GM18873 (cell line): Measurements from ENCODE around the gene TXNDC2.
"Not testable (repeated sequence)": the region's sequence is repeated elsewhere in the genome, so short reads cannot be mapped to it uniquely, and the experiment has no call there.

Source experiments
- ATAC-seq: cut with Tn5 transposase; IDR thresholded peaks from one replicate; pipeline ENCODE4 v1.9.1; 2021; ENCODE audit warnings: mild to moderate bottlenecking, moderate library complexity, moderate number of reproducible peaks; ENCODE audit not compliant: unreplicated experiment, low FRiP score

Gene TXNDC2

DNA sequence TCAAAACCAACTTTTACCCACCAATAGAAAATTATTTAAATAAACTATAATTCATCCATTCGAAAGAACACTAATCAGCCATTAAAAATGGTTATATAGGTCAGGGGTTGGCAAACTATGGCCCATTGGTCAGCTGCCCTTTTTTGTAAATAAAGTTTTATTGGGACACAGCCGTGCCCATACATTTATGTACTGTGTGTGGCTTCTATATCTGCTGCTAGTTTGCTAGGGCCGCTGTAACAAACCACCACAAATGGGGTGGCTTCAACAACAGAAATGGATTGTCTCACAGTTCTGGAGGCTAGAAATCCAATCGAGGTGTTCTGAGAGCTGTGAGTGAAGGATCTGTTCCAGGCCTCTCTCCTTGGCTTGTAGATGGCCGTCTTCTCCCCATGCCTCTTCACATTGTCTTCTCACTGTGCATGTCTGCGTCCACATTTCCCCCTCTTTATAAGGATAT is 7.0 kb upstream of the TXNDC2 start:
- no peak for ATAC-seq

DNA sequence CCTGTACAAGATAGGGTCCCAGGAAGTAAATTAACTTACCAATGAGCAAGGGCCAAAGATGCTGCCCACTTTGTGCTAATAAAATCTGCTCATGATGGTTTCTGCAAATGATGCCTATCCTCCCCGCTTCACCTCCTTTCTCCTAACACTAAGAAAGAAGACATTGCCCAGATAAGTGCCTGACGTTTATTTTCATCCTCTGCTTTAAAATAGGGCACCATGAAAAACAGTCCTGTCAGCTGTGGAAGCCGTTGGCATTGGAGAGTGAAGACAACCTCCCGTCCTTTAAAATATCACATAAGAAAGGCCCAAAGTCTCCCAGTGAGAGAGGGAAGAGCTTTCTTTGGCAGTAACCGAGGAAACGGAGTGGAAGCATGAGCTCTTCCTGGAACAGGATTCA is 1.7 kb upstream of the TXNDC2 start:
- no peak for ATAC-seq

DNA sequence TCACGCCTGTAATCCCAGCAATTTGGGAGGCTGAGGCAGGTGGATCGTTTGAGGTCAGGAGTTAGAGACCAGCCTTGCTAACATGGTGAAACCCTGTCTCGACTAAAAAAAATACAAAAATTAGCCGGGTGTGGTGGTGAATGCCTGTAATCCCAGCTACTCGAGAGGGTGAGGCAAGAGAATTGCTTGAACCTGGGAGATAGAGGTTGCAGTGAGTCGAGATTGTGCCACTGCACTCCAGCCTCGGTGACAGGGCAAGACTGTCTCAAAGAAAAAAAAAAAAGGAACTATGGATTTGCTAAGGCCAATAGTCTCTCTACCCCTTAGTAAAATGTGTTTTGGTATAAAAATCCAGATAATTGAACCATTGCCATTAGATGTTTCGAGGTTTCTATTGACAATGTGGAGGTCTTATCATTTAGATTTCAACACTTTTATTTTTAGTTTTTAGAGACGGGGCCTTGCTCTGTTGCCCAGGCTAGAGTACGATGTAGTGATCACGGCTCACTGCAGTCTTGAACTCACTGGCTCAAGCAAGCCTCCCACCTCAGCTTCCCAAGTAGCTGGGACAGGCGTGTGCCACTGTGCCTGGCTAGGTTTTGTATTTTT is 1.1 kb upstream of the TXNDC2 start:
- no peak for ATAC-seq

DNA sequence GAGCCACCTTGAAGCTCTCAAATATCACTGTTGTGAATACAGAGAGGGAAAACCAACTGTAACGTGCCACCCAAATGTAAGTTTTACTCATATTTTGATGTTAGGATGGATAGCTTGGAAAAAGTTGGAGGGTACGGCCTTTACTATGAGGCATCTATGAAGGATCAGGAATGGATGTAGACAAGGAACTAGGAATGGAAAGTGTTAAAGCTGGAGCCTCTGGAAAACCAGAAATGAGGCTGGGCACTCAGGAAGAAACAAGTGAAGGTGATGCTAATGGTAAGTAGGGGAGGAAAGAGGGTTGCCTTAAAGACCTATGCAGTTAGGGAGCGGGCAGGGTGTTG is 204 bp downstream of the TXNDC2 start:
- no peak for ATAC-seq

DNA sequence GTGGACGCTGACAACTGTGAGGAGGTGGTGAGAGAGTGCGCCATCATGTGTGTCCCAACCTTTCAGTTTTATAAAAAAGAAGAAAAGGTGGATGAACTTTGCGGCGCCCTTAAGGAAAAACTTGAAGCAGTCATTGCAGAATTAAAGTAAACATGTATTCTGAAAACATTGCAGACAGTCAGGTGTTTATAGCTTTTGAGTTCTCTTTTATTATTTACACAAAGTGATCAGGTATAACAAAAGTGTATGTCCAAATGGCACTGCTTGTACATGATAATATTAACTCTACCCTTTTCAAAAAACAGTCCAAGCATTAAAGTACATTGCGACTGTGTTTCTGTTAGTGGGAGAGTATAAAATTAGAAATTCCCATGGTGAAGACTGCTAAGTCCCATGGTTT is 2.2 kb downstream of the TXNDC2 start:
- no peak for ATAC-seq

DNA sequence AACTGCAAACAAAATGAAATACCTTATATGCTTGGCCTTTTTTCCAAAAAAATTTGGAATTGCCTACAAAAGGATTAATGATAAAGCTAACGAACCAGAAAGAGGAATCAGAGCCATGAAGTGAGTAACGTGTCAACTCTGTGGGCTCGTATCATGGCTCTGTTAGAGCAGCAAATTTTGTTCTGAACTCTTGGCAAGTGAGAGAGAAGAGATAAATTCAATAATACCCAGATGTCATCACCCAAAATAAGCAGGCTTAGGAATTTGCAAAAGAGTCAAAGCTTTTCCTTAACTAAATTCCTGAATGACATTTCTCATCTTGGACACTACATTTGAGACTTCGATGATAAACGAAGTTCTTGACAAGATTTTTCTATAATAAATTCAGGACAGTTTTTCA is 4.4 kb downstream of the TXNDC2 start:
- ATAC-seq: no peak

DNA sequence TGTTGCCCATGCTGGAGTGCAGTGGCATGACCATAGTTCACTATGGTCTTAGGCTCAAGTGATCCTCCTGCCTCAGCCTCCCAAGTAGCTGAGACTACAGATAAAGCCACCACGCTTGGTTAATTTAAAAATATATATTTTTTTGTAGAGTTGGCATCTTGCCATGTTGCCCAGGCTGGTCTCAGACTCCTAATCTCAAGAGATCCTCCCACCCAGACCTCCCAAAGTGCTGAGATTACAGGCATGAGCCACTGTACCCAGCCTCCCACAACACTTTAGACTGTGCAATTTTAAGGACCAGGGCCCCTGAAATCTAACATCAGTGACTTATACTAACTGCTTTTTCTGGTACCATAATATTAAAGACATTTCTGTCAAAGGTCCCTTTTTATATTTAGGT is 5.2 kb downstream of the TXNDC2 start:
- no peak for ATAC-seq

DNA sequence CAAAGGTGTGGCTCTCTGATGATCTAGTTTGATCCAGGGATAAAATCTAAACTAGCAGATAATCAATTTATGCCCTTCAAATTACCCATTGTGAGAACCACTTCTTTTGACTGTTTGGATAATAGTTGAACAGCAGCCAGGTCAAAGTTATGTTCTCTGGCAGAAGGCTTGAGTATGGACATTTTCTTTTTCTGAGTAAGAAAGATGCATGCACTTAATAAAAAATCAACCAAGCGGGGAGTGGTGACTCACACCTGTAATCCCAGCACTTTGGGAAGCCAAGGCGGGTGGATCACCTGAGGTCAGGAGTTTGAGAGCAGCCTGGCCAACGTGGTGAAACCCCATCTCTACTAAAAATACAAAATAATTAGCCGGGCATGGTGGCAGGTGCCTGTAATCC is 5.7 kb downstream of the TXNDC2 start:
- ATAC-seq: not testable (repeated sequence)

DNA sequence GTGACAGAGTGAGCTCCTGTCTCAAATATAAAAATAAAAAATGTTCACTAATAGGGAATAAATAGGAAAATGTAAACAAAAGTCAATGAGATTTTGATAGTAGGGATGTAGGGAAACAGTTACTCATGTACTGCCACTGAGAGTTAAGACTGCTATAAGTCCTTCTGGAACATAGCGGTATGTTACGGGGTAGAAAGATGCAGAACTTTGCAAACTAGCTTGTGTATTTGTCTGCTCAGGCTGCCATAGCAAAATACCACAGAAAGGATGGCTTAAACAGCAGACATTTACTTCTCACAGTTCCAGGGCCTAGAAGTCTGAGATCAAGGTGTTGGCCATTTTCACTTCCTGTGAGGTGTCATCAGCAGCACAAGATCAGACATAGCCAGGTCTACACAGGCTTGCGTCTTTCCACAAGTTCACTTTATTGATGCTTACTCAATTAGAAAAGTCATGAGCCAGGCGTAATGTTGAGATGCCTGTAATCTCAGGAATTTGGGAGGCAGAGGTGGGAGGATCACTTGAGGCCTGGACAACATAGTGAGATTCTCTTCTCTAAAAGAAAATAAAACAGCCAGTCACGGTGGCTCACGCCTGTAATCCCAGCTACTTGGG is 8.8 kb downstream of the TXNDC2 start:
- no peak for ATAC-seq

DNA sequence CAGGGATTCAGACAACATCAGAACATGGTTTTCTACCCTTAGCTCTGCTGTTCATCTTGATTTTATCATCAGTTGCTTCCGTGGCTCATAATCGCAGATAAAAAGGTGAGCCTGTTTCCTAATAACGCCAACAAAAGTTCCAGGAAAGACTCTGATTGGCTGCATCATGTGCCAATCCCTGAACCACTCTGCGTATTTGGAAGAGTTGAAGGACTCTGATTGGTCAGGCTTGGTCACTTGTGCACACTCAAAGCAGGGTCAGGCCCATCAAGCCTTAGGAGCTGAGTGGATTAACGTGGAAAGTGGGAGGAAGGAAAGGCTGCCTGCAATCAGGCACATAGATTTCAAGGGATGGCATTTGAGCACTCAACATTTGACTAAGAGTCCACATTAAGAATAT is 11.4 kb downstream of the TXNDC2 start:
- no peak for ATAC-seq

DNA sequence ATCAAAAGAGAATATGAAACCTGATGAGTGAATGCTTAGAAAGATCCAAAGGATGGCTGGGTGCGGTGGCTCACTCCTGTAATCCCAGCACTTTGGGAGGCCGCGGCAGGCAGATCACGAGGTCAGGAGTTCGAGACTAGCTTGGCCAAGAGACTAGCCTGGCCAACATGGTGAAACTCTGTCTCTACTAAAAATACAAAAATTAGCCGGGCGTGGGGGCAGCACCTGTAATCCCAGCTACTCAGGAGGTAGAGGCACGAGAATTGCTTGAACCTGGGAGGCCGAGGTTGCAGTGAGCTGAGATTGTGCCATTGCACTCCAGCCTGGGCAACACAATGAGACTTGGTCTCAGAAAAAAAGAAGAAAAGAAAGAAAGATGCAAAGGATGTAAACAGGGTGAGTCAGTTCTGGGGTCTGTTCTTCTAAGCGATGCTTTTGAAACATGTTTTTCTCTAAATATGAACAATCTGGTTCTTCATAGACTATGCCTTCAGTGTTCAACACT is 12.1 kb downstream of the TXNDC2 start:
- not testable (repeated sequence) for ATAC-seq

DNA sequence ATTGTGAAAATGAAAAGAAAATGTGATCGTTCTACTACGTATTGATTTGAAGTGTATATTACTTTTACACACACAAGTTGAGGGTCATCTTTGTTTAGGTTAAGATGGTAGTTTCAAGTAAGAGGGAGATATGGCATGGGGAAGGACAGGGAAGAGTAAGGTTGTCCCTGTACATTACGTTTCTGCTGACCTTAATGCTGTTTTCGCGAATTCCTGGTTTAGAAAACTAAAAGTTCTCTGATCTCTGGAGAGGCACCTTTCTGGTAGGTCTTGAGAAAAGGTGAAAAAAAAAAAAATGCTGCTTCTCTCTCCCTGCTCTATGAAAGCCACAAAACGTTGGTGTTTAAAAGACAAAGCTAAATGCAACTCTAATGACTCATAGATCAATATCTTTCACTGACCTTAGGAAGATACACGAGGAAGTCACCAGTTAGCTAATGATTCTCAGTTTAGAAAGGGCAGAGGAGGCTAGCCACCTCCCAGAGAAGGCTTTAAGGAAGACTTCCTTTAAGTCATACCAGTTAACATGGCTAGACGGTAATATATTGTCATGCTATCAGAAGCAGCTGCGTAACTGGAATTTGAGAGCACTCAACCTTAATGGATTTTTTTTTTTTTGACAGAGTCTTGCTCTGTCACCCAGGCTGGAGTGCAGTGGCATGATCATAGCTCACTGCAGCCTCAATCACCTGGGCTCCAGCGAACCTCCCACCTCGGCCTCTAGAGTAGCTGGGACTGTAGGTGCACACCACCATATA is 13.2 kb downstream of the TXNDC2 start:
- no peak for ATAC-seq

DNA sequence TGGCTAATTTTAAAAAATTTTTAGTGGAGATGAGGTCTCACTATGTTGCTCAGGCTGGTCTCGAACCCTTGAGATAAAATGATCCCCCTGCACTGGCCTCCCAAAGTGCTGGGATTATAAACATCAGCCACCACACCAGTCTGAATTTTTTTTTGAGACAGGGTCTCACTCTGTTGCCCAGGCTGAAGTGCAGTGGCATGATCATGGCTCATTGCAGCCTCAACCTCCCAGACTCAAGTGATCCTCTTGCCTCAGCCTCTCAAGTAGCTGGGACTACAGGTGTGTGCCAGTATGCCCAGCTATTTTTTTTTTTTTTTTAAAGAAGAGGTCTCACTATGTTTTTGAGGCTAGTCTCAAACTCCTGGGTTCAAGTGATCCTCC is 13.8 kb downstream of the TXNDC2 start:
- not testable (repeated sequence) for ATAC-seq

DNA sequence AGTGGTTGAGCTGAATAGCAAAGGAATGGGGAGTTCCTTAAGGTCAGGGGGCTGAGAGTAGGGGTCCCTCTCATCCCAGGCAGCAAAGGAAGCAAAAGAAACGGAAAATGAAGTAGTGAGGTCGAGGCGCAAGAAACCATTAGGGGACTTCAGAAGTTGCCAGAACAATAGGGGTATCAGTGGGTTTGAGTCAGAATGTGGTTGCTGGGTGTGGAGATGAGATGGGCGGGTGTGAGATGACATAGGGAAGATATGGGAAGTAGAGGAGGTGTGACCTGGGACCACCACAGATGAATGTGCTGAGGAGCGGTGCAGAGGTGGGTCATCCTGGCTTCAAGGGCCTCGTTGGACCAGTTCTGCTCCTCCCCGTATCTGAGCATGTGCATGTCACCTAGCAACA is 14.9 kb downstream of the TXNDC2 start:
- ATAC-seq: no peak

DNA sequence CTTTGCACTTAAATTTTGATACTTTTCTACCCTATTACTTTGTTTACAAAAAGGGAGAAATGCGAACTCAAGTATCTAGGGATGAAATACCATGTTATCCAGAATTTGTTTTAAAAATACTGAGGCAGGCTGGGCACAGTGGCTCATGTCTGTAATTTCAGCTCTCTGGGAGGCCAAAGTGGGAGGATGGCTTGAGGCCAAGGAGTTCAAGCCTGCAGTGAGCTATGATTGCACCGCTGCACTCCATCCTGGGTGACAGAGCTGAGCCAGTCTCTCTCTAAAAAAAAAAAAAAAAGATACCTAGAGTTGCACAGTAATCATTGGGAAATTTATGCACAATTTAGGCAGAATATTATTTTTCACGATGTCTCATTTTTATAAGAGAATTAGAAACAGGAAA is 15.6 kb downstream of the TXNDC2 start:
- no peak for ATAC-seq

DNA sequence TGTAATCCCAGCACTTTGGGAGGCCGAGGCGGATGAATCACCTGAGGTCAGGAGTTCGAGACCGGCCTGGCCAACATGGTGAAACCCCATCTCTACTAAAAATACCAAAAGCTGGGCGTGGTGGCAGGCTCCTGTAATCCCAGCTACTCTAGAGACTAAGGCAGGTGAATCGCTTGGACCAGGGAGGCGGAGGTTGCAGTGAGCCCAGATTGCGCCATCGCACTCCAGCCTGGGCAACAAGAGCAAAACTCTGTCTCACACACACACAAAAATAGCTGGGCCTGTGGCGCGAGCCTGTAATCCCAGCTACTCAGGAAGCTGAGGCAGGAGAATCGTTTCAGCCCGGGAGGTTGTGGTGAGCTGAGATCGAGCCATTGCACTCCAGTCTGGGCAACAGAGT is 16.5 kb downstream of the TXNDC2 start:
- ATAC-seq: not testable (repeated sequence)

DNA sequence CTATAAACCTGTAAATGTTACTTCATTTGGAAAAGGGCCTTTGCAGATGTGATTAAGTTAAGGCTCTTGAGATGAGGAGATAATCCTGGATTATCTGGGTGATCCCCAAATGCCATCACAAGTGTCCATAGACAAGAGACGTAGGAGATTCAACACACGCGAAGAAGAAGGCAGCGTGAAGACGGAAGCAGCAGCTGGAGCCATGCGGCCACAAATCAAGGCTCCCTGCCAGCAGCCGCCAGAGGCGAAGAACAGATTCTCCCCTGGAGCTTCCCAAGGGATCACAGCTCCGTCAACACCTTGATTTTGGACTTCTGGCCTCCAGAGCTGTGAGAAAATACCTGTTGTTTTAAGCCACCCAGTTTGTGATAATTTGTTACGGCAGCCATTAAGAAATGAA is 17.1 kb downstream of the TXNDC2 start:
- ATAC-seq: no peak

DNA sequence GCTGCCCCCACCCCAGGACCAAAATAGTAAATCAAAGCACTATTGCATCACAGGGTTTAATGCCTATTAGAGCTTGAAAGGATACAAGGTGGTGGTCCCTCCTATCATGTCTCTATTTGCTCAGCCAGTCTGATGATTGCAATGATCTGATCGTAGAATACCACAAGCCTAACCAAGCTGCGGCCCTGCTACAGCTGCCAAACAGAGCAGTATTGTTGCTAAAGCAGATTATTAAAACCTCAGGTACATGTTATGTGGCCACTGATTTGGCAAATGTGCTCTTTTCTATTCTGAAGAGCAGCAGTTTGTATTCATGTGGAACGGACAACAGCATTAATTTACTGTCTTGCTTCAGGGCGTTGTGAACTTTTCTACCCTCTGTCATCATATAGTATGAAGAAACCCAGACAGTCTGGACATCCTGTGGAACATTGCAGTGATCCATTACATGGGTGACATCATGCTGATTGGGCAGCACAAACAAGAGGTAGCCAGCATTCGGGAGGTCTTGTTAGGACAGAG is 19.7 kb downstream of the TXNDC2 start:
- ATAC-seq: no peak

DNA sequence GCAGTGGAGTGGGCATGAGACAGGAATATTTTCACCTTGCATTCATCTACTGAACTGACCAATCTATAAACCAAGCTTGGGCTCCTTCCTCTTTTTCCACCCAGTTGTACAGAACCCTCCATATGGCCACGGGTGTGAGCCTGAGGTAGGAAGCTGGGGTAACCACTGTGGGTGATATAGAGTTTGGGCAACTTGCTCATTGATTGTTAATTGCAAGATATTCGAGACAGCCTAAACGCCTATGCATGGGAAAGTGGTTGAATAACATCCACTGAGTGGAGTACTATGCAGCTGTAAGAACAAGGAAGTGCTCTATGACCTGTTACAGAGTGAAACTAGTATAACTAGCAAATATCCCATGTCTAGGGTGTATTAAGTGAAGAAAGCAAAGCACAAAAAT is 20.7 kb downstream of the TXNDC2 start:
- no peak for ATAC-seq

DNA sequence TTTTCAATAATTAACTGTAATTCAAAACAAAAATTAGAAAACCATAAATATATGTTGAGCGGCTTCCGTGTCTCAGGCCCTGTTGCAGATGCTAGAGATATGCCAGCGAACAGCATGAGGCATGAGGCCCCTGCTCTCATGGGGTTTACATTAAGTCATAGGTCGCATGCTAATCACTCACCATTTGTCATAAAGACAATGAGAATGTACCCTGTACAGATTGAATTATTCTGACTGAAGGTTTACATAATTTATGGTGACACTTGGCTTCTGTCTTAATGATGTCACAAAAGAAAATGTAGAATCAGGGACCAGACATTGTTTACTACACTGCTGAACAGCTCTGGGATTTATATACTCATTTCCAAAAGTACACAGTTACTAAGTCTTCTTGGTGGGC is 22.1 kb downstream of the TXNDC2 start:
- ATAC-seq: no peak

DNA sequence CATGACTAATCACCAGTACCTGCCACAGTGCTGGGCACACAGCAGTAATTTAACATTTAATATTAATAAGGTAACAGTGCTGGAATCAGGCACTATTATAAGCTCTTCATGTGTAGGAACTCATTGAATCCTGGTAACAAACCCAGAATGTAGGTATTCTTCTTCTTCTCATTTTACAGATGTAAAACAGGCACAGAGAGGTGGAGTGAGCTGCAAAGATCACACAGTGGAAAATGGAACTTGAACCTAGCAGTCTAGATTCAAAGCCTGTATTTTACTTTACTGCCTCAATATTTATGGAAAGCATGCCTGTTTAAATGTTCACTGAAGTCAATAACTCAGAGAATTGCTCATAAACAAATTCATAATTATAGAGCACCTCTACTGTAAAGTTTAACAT is 24.3 kb downstream of the TXNDC2 start:
- no peak for ATAC-seq

DNA sequence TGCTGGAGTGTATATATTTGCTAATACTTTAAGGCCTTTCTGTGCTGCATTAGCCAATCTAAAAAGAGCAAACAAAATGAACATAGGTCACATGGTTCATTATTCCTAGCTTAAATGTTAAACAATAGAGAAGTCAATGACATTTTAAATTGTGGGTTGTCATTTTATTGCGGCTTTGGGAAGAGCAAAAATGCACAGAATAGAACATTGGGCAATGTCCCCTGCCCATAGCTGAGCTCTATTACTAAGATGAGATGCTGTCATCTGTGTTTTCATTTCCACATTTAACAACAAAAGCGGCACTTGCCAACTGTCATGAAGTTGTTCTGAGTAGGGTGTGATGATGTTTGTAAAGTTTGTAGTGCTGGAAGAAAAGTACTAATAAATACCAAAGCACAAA is 24.9 kb downstream of the TXNDC2 start:
- ATAC-seq: no peak
